NCI-H2196 (cell line): ENCODE data around the gene GOLGA6B.
"Not testable (repeated sequence)": the region's sequence is repeated elsewhere in the genome, so short reads cannot be mapped to it uniquely, and the experiment has no call there.

ENCODE experiments used
- DNase-seq: peaks from one replicate; lab custom pipeline; 2025; ENCODE audit not compliant: unreplicated experiment; lab: John Stamatoyannopoulos, UW

GOLGA6B gene

GRCh38 chr15:72661081-72661480, 6.6 kb downstream of the GOLGA6B start:
- not testable (repeated sequence) for DNase-seq

- DNase-seq, result not testable (repeated sequence)
Observed at GRCh38 chr15:72663931-72664330, 9.4 kb downstream of the GOLGA6B start.

- not testable (repeated sequence) for DNase-seq
Observed at GRCh38 chr15:72665706-72666105, 11.2 kb downstream of the GOLGA6B start.

GRCh38 chr15:72669803-72670202, 15.3 kb downstream of the GOLGA6B start:
- DNase-seq, result not testable (repeated sequence)

- not testable (repeated sequence) for DNase-seq
Observed at GRCh38 chr15:72670656-72671352, 16.3 kb downstream of the GOLGA6B start.

- DNase-seq, result no peak
Observed at GRCh38 chr15:72671525-72671924, 17.0 kb downstream of the GOLGA6B start.

- no peak for DNase-seq
Observed at GRCh38 chr15:72676838-72677237, 22.3 kb downstream of the GOLGA6B start.

- DNase-seq, result no peak
Observed at GRCh38 chr15:72680931-72681330, 26.4 kb downstream of the GOLGA6B start.

- no peak for DNase-seq
Observed at GRCh38 chr15:72682772-72683171, 28.3 kb downstream of the GOLGA6B start.

- DNase-seq, result no peak
Observed at GRCh38 chr15:72685301-72685924, 30.9 kb downstream of the GOLGA6B start.

- DNase-seq, result no peak
Observed at GRCh38 chr15:72685925-72686794, 31.7 kb downstream of the GOLGA6B start, which contains the start of the genes BBS4 and HIGD2B. BBS4 (plus strand) TSS chr15:72686207; CDS start chr15:72686228, 21 bp downstream. HIGD2B (minus strand) TSS chr15:72686182; CDS start chr15:72676374, 9,808 bp downstream.

GRCh38 chr15:72688697-72689096, 34.2 kb downstream of the GOLGA6B start:
- DNase-seq, result no peak

GRCh38 chr15:72690938-72691337, 36.4 kb downstream of the GOLGA6B start:
- no peak for DNase-seq

GRCh38 chr15:72698938-72699337, 44.4 kb downstream of the GOLGA6B start:
- DNase-seq, result no peak

- no peak for DNase-seq
Observed at GRCh38 chr15:72700076-72700475, 45.6 kb downstream of the GOLGA6B start.

- no peak for DNase-seq
Observed at GRCh38 chr15:72706266-72706665, 51.8 kb downstream of the GOLGA6B start.

GRCh38 chr15:72708551-72709303, 54.2 kb downstream of the GOLGA6B start:
- DNase-seq, result not testable (repeated sequence)
